ENCODE results near the gene ACOT7.
"Not testable (repeated sequence)": the region's sequence is repeated elsewhere in the genome, so short reads cannot be mapped to it uniquely, and the experiment has no call there.

The ACOT7 gene

DNA sequence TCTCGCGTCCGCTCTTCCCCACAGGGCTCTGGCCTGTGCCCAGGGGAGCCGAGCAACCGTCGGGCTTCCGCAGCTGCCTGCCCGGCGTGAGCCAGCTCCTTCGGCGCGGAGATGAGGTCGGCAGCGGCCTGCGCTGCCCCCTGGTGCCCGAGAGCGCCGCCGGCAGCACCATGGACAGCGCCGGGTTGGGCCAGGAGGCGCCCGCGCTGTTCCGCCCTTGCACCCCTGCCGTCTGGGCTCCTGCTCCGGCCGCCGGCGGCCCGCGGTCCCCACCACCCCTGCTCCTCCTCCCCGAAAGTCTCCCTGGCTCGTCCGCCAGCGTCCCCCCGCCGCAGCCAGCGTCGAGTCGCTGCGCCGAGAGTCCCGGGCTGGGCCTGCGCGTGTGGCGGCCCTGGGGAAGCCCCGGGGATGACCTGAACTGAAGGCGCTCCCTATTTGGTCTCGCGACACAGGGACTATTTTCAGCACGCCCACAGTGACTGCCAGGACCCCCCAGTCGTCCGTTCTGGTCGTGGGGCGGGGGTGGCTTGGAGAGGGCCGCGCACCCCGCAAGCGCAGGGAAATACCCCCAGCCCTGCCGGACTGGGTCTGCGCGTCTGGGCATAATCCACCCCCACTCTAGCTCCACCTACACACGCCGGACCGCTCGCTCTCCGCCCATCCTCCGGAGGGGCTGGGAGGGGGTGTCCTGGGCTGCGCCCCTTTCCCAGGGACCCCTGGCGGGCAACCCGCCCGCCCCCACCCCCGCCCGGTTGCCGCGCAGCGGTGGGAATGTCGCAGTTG is 148.3 kb downstream of the ACOT7 start:
- peak; percentile 51 for DNase-seq

DNA sequence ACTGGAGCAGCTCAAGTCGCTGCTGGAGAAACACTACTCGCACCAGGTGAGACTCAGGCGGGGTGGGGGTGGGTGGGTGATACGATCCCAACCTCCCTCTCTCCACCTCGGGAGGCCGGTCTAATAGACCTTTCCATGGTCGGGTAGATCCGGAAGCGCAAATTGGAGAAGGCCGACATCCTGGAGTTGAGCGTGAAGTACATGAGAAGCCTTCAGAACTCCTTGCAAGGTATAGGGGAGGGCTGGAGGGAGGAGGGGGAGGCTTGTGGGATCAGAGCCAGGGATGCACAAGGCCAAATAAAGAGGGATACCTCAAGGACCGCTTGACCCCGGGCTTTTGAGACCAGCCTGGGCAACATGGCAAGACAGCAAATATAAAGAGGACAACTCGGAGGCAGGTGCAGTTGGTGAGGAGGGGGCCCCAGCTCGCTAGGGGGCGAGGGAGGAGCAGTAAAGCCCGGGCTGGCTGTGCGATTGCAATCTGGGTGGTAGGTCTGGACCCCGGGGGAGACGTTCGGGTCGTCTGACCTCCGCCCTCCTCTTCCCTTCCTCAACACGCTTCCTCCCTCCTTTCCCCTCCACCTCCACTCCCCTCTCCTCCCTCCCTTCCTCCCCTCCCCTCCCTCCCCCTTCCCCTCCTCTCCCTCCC is 149.0 kb downstream of the ACOT7 start:
- no peak for DNase-seq

DNA sequence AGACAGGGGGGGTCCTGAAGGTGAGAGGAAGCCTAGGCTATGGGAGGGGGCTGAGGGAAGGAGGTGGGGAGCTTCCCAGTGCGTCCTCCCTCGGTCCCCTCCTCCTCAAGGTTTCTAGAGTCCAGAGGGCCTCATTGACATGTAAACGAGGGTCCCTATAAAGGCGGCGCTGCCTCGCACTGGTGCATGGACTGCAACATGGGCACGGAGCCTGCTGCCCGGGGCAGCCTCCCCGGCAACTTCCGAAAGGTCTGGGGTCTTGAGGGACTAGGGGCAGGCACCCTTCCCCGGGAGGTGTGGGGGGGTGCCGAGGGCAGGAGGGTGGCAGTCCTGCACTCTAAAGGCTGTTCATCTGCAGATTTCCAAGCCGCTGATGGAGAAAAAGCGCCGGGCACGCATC is 149.6 kb downstream of the ACOT7 start, which contains the start of gene HES3:
Gene HES3, plus strand, starts transcription at position 187 of the 400 bp plus-strand sequence. Its CDS starts 187 bp downstream, at position 374.
- DNase-seq, result no peak

DNA sequence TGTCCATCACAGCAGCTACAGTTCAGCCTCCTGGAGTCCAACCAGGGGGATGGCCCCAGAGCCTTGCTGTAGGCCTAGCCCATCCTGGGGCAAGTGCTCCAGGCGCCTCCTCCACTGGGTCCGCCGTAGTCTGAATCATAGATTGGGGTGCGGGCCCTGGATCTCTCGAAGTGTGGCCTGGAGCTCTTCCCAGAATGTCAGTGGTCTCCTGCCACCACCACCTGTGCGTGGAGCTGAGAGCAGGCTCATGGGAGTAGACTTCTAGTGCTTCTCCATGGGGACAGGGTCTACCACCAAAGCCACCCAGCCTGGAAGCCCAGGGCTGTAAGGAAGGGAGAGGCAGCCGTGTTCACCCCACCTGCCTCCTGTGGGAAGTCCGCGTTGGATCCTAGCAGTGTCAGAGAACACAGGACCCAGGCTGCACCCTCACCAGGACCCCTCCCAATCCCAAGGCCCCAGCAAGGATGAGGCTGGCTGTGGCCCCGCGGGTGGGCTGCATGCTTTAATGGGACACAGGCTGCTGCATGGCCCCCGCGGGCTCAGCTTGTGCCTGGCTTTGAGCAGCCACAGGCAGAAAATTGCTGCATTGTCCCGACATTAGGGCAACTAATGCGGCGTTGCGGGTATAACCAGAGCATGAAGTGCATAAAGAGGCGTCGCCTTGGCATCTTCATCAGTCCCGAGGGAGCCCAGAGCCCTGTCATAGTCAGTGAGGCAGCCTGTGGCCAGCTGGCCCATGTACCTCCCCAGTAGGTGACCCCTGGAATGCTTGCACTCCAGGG is 150.3 kb downstream of the ACOT7 start:
- no peak for DNase-seq

- DNase-seq, result no peak
Measured at GRCh38 chr1:6241887-6242740, 151.5 kb downstream of the ACOT7 start.

- DNase-seq, result no peak
Measured at GRCh38 chr1:6241107-6241886, 152.3 kb downstream of the ACOT7 start.

DNA sequence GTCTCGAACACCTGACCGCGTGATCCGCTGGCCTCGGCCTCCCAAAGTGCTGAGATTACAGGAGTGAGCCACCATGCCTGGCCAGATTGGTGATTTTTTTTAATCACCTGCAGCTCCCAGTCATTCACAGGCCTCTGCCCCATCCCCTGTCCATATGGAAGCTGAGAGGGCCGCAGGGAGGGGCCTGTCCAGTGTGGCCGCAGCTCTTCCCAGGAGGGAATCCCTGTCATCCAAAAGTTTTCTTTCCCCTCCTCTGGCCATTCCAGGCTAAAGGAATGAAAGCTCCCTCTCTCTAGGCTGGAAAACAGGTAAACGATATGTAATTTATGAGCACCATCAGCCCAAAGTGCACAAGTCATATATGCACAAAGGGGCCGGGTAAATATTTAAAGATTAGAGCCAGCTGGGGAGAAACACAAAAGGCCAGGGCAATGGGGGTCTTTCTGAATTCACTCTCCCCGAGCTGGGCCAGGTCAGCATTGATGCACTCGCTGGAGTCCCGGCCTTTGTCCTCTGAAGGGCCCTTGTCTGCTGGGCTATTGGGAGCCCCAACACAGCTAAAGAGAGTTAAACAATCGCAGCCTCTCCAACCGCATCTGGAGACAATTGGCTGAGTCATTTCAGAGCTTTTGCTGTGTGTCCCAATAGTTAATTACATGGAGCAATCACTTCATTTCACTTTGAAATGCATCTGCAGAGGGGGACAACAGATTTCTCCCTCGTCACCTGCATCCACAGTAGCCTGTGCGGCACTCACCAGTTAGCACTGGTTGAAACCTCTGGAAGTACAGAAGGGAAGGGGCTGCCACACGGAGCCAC is 153.4 kb downstream of the ACOT7 start:
- peak; percentile 52 for DNase-seq

GRCh38 chr1:6239213-6239752 is 154.3 kb downstream of the ACOT7 start:
- DNase-seq, result no peak

- DNase-seq, result no peak
Measured at GRCh38 chr1:6237093-6237492, 156.5 kb downstream of the ACOT7 start.

GRCh38 chr1:6235296-6235677 is 158.3 kb downstream of the ACOT7 start:
- DNase-seq, result no peak

DNA sequence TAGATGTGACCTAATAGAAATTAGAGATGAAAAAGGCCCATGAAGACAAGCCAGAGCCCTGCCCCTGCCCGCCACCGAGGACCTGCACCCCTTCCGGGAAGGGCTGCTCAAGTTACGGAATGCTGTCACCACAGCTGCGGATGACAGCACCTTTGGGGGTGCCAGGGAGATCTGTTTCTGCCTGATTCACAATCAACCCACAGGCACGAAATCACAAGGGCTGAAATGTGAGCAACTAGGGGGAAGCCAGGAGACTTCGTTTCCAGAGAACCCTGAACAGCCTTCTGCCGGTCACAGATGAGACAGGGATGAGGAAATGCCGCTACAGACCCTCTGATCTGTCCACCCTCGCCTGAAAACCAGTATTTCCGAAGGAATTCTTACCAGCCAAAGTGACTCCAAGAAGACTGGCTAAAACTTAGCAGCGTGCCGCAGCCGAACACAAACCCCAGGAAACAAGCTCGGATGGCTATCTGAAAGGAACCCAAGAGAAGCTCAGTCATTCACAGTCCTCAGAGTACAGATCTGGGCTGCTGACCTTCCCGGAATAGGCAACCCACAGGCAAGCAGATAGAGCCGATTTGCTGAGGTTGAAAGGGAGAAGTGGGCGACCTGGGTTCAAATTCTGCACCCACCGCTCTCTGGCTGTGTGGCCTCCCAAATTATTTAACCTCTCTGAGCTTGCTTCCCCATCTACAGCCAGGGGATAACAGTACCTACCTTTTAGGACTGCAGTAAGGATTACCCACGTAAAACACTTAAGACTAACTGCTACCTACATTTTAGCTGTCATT is 158.9 kb downstream of the ACOT7 start:
- no peak for DNase-seq

GRCh38 chr1:6233376-6233775 is 160.2 kb downstream of the ACOT7 start:
- no peak for DNase-seq

DNA sequence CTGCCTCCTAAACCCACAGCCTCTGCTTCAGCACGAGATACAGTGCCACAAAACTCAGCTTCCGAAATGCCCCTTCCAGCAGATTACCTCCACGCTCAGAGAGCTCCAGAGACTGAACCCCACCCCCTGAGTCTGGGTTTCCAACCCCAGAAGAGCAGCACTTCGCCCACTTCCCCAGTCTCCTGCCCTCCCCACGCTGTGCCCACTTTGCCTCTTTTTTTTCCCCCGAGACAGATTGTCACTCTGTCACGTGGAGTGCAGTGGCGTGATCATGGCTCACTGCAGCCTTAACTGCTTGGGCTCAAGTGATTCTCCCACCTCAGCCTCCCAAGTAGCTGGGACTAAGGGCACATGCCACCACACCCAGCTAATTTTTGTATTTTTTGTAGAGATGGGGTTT is 167.9 kb downstream of the ACOT7 start:
- DNase-seq, result no peak

GRCh38 chr1:6224718-6225117 is 168.8 kb downstream of the ACOT7 start:
- no peak for DNase-seq

DNA sequence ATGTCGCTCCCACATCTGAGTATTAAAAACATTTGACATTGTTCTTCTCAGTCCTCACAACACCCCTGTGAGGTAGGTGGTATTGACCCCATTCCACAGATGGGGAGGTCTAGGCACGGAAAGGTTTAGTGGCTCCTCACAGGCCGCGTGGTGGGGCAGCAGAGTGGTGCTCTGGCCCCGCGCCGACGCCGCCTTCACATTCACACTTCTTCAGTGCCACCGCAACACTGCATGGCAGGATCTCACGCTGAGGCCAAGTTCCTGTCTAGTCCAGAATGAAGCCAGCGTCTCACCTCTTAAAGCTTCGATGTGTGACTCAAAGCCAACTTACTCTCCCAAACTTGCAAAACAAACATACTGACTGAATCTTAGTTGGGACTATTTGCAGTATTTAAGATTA is 169.9 kb downstream of the ACOT7 start:
- no peak for DNase-seq

DNA sequence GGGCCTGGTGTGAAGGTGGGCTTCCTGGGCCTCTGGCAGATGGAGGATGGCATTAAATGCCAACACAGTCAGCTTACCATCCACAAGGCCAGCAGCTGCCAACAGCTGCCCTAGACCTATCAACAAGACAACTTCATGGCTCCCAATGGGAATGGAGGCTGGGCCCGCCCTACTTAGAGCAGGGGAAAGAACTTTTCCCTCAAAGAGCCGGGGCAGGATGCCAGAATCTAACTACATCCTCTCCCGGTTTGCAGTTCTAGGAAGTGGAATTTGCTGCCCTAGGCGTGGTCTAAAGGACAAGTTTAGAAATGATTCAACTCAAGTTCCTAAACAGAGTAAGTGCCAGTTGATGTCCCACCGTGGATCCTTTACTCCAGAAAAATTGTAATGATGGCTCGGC is 170.9 kb downstream of the ACOT7 start:
- no peak for DNase-seq

DNA sequence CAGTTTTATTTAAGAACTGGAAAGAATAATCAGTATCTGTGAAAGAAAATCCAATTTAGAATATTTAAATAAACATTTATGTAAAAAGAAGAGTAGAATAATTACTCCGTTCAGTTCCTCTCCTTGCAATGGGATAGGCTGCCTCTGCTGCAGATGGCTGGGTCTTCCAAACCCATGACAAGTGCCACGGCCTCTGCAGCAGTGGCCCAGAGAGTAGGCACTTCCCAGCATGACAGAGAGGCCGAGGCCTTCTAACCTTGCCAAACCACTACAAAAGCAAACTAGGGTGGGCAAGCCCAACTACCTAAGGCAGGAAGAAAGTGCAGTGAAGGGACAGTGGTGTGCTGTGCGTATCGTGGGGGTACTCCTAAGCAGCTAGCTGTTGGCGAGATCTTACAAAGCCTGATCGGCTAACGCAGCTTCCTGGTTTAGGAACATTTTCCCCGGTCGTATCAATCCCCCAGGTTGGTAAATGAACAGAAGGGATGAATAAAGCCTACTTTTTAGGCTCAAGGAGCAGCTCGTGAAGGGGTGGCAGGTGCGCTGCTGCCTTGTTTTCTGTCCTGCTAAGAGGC is 172.3 kb downstream of the ACOT7 start:
- no peak for DNase-seq

- DNase-seq, result no peak
Measured at GRCh38 chr1:6220236-6220635, 173.3 kb downstream of the ACOT7 start.

- DNase-seq, result not testable (repeated sequence)
Measured at GRCh38 chr1:6219641-6220040, 173.9 kb downstream of the ACOT7 start.

Data from NCI-H1417 treated with DMSO at 0.1 percent for 48 hours (cell line).